OCI-LY7 (cell line): Measurements from ENCODE around the gene RAB11B.

Source experiments
- EZH2phosphoT487 ChIP-seq: fragments of 200-600 bp; sonication (generic); IDR thresholded peaks from 2 replicates; pipeline ENCODE4 v1.6.1; 2018; ENCODE audit warnings: low read depth, borderline replicate concordance, mild to moderate bottlenecking, mixed run types, antibody characterized with exemption, low read length, moderate library complexity, mixed read lengths
- TF ChIP-seq, protein P1 (sequence below): fragments of 200-600 bp; sonication (generic); conservative IDR thresholded peaks from 2 replicates; pipeline ENCODE4 v1.5.1; 2014; ENCODE audit warnings: mild to moderate bottlenecking, antibody characterized with exemption, low read length, moderate library complexity, mixed read lengths

DNA sequence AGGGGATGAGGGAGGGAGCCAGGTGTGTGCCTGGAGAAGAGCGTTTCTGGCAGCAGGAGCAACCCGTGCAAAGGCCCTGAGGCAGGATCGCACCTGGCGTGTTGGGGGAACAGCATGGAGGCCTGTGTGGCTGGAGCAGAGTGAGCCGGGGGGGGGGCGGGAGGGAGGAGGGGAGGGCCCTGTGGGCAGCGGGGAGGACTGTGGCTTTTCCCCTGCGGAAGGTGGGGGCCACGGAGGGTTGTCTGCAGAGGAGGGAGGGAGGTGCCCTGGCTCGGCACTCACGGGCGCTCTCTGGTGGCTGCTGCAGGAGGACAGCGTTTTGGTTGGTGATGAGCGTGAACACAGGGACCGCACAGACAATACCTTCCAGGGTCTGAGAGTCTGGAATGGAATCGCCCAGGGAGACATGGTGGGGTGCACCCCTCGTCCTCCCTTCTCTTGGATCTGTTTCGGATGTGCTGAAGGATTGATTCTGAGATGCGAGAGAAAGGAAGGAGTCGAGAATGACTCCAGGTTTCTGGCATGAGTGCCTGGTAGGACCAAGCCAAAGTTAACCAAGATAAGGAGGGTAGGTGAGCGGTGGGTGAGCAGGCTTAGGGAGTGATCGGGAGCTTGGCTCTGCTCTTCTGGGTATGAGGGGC lies 6.5 kb downstream of the RAB11B start:
- TF ChIP-seq, protein P1, sequence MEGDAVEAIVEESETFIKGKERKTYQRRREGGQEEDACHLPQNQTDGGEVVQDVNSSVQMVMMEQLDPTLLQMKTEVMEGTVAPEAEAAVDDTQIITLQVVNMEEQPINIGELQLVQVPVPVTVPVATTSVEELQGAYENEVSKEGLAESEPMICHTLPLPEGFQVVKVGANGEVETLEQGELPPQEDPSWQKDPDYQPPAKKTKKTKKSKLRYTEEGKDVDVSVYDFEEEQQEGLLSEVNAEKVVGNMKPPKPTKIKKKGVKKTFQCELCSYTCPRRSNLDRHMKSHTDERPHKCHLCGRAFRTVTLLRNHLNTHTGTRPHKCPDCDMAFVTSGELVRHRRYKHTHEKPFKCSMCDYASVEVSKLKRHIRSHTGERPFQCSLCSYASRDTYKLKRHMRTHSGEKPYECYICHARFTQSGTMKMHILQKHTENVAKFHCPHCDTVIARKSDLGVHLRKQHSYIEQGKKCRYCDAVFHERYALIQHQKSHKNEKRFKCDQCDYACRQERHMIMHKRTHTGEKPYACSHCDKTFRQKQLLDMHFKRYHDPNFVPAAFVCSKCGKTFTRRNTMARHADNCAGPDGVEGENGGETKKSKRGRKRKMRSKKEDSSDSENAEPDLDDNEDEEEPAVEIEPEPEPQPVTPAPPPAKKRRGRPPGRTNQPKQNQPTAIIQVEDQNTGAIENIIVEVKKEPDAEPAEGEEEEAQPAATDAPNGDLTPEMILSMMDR = peak; percentile 80
- TF ChIP-seq EZH2phosphoT487 = no peak
